ENCODE data around the gene ZBTB40.

ZBTB40 gene

DNA sequence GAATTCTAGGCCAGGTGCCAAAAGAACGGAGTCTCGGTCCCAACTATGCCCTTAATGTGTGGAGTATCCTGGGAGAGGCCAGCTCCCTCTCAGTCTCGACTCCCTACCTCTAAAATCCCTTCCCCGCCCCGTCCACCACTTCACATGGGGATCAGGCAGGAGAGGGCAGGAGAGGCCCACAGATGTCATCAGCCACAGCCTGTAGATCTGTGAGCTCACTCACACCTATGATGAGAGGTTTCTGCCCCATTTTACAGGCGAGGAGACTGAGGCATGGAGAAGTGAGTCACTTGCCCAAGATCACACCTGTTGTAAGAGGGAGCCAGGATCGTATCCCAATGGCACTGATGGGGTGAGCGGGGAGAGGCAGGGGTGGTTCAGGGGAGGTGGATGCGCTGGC lies 91.2 kb downstream of the ZBTB40 start:
- Histone ChIP-seq H3K4me1 (ENCODE audit: control insufficient read depth, insufficient read depth, low read length) (no peaks in the 10 kb centered on the region), H3K9ac (ENCODE audit: low read depth, low read length) (no peak overlapping the region), H3K4me3 (ENCODE audit: low read depth, low read length) (no peak overlapping the region), H3K9me3 (ENCODE audit: control insufficient read depth, insufficient read depth, low read length) (no peaks in the 10 kb centered on the region), H3K36me3 (ENCODE audit: control insufficient read depth, insufficient read depth, low read length) (no peaks in the 10 kb centered on the region), H3K27me3 (ENCODE audit: control insufficient read depth, insufficient read depth, low read length) (peaks cover under 1% of the 10 kb centered on the region)

DNA sequence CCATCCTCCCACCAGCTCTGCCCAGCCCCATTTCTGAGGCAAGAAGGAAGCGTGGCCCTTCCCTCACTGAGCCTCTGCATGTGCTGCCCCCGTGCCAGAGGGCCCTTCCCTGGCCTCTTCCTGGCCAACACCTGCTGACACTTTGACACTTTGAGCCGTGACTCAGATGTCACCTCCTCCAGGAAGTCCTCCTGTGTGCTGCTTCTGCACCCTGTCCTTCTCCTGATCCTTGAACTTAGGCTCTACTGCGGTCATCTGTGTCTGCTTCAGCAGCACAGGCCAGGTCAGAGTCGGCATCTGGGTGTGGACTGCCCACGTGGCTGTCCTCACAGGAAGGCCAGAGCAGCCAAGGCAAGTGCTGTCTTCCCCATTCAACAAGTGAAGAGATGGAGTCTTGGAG lies 92.0 kb downstream of the ZBTB40 start:
- Histone ChIP-seq H3K27me3 (ENCODE audit: control insufficient read depth, insufficient read depth, low read length) (peaks cover 2% of the 10 kb centered on the region), H3K9me3 (ENCODE audit: control insufficient read depth, insufficient read depth, low read length) (no peaks in the 10 kb centered on the region), H3K4me1 (ENCODE audit: control insufficient read depth, insufficient read depth, low read length) (no peaks in the 10 kb centered on the region), H3K9ac (ENCODE audit: low read depth, low read length) (no peak overlapping the region), H3K4me3 (ENCODE audit: low read depth, low read length) (no peak overlapping the region), H3K36me3 (ENCODE audit: control insufficient read depth, insufficient read depth, low read length) (no peaks in the 10 kb centered on the region)

DNA sequence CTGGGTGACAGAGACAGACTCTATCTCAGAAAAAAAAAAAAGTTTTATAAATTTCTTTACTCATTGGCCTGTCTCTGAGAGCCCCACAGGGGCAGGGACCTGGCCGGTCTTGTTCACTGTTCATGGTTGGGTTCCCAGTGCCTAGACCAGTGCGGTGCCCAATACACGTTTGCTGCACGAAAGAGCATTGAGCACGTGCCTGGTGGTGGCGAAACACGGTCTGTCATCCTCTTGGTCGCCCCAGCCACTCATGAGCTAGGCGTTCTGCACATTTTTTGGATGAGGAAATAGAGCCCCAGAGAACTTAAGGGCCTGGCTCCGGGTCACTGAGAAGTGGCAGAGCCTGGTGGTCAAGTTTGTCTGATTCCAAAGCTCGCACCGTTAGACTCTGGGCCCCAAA lies 93.0 kb downstream of the ZBTB40 start:
- Histone ChIP-seq H3K9ac (ENCODE audit: low read depth, low read length) (no peak overlapping the region), H3K4me1 (ENCODE audit: control insufficient read depth, insufficient read depth, low read length) (no peaks in the 10 kb centered on the region), H3K4me3 (ENCODE audit: low read depth, low read length) (no peak overlapping the region), H3K36me3 (ENCODE audit: control insufficient read depth, insufficient read depth, low read length) (no peaks in the 10 kb centered on the region), H3K9me3 (ENCODE audit: control insufficient read depth, insufficient read depth, low read length) (no peaks in the 10 kb centered on the region), H3K27me3 (ENCODE audit: control insufficient read depth, insufficient read depth, low read length) (peaks cover 2% of the 10 kb centered on the region)

DNA sequence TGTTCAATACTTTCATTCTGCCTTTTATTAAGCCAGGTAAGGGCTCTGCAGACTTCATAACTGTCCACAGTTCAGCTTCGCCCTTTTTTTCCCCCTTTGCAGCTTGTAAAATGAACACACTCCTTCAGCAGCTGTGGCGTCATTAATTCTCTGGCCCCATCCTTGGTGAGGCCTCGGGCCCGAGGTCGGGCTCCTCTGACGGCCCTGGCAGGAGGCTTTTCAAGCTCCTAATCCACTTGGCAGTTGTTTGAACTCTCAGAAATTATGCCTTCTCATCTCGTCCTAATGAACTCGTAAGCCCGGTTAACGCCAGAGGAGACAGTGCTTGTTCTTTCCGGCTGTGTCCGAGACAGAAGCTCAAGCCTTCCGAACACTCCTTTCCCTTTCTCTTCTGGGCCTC lies 93.5 kb downstream of the ZBTB40 start:
- H3K9me3 ChIP-seq (ENCODE audit: control insufficient read depth, insufficient read depth, low read length), result no peaks in the 10 kb centered on the region
- no peaks in the 10 kb centered on the region for H3K4me1 ChIP-seq (ENCODE audit: control insufficient read depth, insufficient read depth, low read length)
- no peaks in the 10 kb centered on the region for H3K36me3 ChIP-seq (ENCODE audit: control insufficient read depth, insufficient read depth, low read length)
- H3K27me3 ChIP-seq (ENCODE audit: control insufficient read depth, insufficient read depth, low read length), result peaks cover 2% of the 10 kb centered on the region
- no peak overlapping the region for H3K9ac ChIP-seq (ENCODE audit: low read depth, low read length)
- H3K4me3 ChIP-seq (ENCODE audit: low read depth, low read length), result no peak overlapping the region

DNA sequence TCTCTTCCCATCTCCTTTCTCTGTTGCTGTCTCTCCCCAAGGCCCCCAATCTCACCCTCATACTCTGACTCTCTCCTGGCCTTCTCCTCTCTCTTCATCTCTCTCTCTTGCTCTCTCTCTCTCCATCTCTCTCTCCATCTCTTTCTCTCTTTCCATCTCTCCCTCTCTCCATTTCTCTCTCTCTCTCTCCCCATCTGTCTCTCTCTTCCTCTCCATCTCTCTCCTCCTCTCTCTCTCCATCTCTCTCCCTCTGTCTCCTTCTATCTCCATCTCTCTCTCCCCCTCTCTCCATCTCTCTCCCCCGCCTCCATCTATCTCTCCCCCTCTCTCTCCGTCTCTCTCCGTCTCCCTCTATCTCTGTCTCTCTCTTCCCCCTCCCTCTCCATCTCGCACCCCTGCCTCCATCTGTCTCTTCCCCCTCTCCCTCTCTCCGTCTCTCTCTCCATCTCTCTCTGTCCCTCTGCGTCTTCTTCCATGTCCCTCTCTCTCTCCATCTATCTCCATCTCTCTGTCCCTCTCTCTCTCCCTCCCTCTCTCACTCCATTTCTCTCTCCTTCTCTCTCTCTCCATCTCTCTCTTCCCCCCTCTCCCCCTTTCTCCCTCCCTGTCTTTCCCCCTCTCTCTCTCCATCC lies 95.7 kb downstream of the ZBTB40 start:
- H3K36me3 ChIP-seq (ENCODE audit: control insufficient read depth, insufficient read depth, low read length), result no peaks in the 10 kb centered on the region
- H3K27me3 ChIP-seq (ENCODE audit: control insufficient read depth, insufficient read depth, low read length), result peaks cover 2% of the 10 kb centered on the region
- no peak overlapping the region for H3K4me3 ChIP-seq (ENCODE audit: low read depth, low read length)
- no peaks in the 10 kb centered on the region for H3K4me1 ChIP-seq (ENCODE audit: control insufficient read depth, insufficient read depth, low read length)
- no peaks in the 10 kb centered on the region for H3K9me3 ChIP-seq (ENCODE audit: control insufficient read depth, insufficient read depth, low read length)
- no peak overlapping the region for H3K9ac ChIP-seq (ENCODE audit: low read depth, low read length)

DNA sequence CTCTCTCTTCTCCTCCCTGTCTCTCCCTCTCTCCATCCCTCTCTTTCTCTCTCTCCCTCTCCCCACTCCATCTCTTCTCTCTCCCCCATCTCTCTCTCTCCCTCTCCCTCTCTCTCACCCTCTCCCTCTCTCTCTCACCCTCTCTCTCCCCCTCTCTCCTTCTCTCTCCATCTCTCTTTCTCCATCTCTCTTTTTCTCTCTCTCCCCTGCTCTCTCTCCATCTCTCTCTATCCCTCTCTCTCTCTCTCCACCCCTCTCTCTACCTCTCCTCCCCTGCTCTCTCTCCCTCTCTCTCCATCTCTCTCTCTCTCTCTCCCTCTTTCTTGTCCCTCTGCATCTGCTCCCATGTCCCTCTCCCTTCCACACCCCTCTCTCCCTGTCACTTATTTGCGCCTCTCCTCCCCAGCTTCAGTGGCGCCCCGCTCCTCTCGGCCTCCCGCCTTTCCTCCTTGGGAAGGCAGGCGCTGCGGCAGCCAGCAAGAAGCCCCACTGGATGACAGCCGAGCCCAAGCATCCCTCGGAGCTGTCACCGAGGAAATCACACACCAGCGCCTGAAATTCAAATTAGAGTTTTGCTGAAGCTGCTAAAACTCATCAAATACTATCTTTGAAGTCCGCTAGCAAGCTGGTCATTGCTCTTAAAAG lies 96.3 kb downstream of the ZBTB40 start:
- Histone ChIP-seq H3K9me3 (ENCODE audit: control insufficient read depth, insufficient read depth, low read length) (no peaks in the 10 kb centered on the region), H3K9ac (ENCODE audit: low read depth, low read length) (no peak overlapping the region), H3K4me3 (ENCODE audit: low read depth, low read length) (no peak overlapping the region), H3K36me3 (ENCODE audit: control insufficient read depth, insufficient read depth, low read length) (no peaks in the 10 kb centered on the region), H3K4me1 (ENCODE audit: control insufficient read depth, insufficient read depth, low read length) (no peaks in the 10 kb centered on the region), H3K27me3 (ENCODE audit: control insufficient read depth, insufficient read depth, low read length) (peaks cover 2% of the 10 kb centered on the region)

GRCh38 chr1:22550021-22550420 lies 98.4 kb downstream of the ZBTB40 start:
- Histone ChIP-seq H3K9ac (ENCODE audit: low read depth, low read length) (no peak overlapping the region), H3K27me3 (ENCODE audit: control insufficient read depth, insufficient read depth, low read length) (peaks cover 2% of the 10 kb centered on the region), H3K4me3 (ENCODE audit: low read depth, low read length) (no peak overlapping the region), H3K36me3 (ENCODE audit: control insufficient read depth, insufficient read depth, low read length) (no peaks in the 10 kb centered on the region), H3K9me3 (ENCODE audit: control insufficient read depth, insufficient read depth, low read length) (no peaks in the 10 kb centered on the region), H3K4me1 (ENCODE audit: control insufficient read depth, insufficient read depth, low read length) (no peaks in the 10 kb centered on the region)

DNA sequence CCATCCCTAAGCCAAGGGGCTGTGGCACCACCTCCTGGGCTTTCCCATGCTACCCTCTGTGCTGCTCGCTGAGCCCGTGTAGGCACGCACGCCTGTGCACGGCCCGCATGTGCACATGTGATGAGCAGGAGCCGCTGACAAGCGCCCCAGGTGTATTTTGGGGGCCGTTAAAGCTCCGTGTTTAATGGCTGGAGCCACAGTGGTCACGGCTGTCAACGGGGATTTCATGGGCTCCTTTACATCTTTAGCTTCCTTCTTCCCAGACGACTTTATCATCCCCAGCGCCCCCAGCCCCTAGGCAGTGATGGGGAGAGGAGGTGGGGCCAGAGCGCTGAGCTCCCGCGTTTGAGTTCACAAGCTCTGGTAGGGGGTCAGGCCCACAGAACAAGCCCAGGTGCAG lies 99.9 kb downstream of the ZBTB40 start:
- no peak overlapping the region for H3K4me3 ChIP-seq (ENCODE audit: low read depth, low read length)
- H3K36me3 ChIP-seq (ENCODE audit: control insufficient read depth, insufficient read depth, low read length), result no peaks in the 10 kb centered on the region
- H3K27me3 ChIP-seq (ENCODE audit: control insufficient read depth, insufficient read depth, low read length), result peaks cover 2% of the 10 kb centered on the region

DNA sequence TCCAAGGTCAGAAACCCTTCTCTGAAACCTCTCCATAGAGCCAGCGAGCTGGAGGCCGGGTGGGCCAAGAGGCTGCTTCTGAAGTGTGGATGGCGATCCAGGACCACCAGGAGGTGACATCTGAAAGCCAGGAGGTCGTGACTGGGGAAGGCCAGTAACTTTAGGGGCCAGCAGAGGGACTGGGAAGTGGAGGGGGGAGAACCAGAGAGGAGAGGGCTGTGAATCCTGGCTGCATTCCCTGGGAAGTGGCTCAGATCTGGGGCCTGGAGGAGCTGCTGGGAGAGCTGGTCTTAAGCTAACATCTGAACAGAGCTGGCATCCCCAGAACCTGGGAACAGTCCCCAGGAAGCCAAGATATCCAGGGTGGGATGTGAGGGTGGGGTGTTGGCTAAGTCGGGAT lies 100.4 kb downstream of the ZBTB40 start:
- H3K9me3 ChIP-seq (ENCODE audit: control insufficient read depth, insufficient read depth, low read length), result no peaks in the 10 kb centered on the region
- H3K36me3 ChIP-seq (ENCODE audit: control insufficient read depth, insufficient read depth, low read length), result no peaks in the 10 kb centered on the region
- H3K4me1 ChIP-seq (ENCODE audit: control insufficient read depth, insufficient read depth, low read length), result peaks cover 4% of the 10 kb centered on the region
- H3K9ac ChIP-seq (ENCODE audit: low read depth, low read length), result no peak overlapping the region
- no peak overlapping the region for H3K4me3 ChIP-seq (ENCODE audit: low read depth, low read length)
- peaks cover 2% of the 10 kb centered on the region for H3K27me3 ChIP-seq (ENCODE audit: control insufficient read depth, insufficient read depth, low read length)

More for the DNA sequence above, 99.9 kb downstream of the ZBTB40 start:
- Histone ChIP-seq H3K4me1 (ENCODE audit: control insufficient read depth, insufficient read depth, low read length) (peaks cover 4% of the 10 kb centered on the region), H3K9ac (ENCODE audit: low read depth, low read length) (no peak overlapping the region), H3K9me3 (ENCODE audit: control insufficient read depth, insufficient read depth, low read length) (no peaks in the 10 kb centered on the region)

DNA sequence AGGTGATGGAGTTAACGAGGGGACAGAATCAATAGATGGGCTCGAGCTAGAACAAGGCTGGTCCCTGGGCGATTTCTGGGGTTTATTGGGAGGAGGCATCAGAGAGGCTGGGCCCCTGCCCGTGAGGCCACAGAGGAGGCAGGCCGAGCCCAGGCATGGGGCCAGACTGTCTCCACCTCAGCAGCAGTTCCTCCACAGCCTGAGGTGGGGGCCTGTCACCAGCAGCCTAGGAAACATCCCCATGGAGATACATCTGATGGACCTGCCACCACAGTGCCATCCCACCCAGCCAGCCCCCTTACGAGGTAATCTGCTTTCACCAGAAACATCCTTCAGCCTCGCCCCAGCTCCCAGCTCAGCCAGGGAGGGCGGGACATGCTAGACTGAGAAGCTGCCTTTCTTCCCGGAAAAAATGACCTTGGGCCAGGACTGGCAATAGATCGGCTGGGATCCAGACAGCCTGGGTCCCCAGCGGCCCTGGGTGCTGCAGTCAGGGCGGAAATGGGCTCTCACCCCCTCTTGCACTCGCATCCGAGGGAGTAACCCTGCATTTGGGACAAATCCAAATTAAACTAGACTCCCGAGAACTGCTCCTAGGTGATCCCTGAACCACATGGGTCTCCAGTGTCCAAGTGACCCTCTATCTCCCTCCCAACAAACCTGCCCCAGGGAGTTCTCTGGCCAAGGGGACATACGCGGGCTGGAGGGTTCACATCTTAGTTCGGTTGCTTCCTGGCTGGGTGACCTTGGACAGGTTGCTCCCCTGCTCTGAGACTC lies 101.6 kb downstream of the ZBTB40 start:
- Histone ChIP-seq H3K36me3 (ENCODE audit: control insufficient read depth, insufficient read depth, low read length) (no peaks in the 10 kb centered on the region), H3K9ac (ENCODE audit: low read depth, low read length) (no peak overlapping the region), H3K9me3 (ENCODE audit: control insufficient read depth, insufficient read depth, low read length) (no peaks in the 10 kb centered on the region), H3K4me1 (ENCODE audit: control insufficient read depth, insufficient read depth, low read length) (peaks cover 4% of the 10 kb centered on the region), H3K4me3 (ENCODE audit: low read depth, low read length) (no peak overlapping the region), H3K27me3 (ENCODE audit: control insufficient read depth, insufficient read depth, low read length) (no peaks in the 10 kb centered on the region)

- Histone ChIP-seq H3K9ac (ENCODE audit: low read depth, low read length) (no peak overlapping the region), H3K4me1 (ENCODE audit: control insufficient read depth, insufficient read depth, low read length) (peaks cover 4% of the 10 kb centered on the region), H3K27me3 (ENCODE audit: control insufficient read depth, insufficient read depth, low read length) (no peaks in the 10 kb centered on the region), H3K4me3 (ENCODE audit: low read depth, low read length) (no peak overlapping the region), H3K36me3 (ENCODE audit: control insufficient read depth, insufficient read depth, low read length) (no peaks in the 10 kb centered on the region), H3K9me3 (ENCODE audit: control insufficient read depth, insufficient read depth, low read length) (no peaks in the 10 kb centered on the region)
Observed at GRCh38 chr1:22553991-22554522, 102.4 kb downstream of the ZBTB40 start.

GRCh38 chr1:22555371-22555656 lies 103.7 kb downstream of the ZBTB40 start:
- Histone ChIP-seq H3K9me3 (ENCODE audit: control insufficient read depth, insufficient read depth, low read length) (no peaks in the 10 kb centered on the region), H3K4me1 (ENCODE audit: control insufficient read depth, insufficient read depth, low read length) (peaks cover 4% of the 10 kb centered on the region), H3K4me3 (ENCODE audit: low read depth, low read length) (no peak overlapping the region), H3K36me3 (ENCODE audit: control insufficient read depth, insufficient read depth, low read length) (no peaks in the 10 kb centered on the region), H3K9ac (ENCODE audit: low read depth, low read length) (no peak overlapping the region), H3K27me3 (ENCODE audit: control insufficient read depth, insufficient read depth, low read length) (no peaks in the 10 kb centered on the region)
